Kidney tubule cell (primary cell): ENCODE data around the gene ZDHHC12.
"Not testable (repeated sequence)": the region's sequence is repeated elsewhere in the genome, so short reads cannot be mapped to it uniquely, and the experiment has no call there.

Experiments
- DNase-seq: peaks from one replicate; pipeline ENCODE4 v3.0.0-alpha.2; 2018; ENCODE audit warnings: low spot score

Gene ZDHHC12

DNA sequence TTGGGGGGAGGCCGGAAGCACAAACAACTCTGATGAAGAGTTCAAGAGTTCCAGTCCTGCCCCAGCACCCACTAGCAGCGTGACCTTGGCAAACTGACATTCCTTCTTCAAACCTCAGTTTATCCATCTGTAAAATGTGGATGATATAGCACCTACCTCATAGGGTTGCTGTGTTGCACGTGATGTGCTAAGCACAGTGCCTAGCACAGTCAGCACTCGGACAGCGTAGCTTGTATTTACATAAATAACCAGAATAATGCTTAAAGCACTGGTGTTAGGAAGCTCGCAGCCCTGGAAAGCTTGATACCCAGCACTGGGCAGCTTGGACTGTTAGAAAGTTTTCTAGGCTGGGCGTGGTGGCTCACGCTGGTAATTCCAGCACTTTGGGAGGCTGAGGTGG lies 16.5 kb downstream of the ZDHHC12 start:
- no peak for DNase-seq

GRCh38 chr9:128706671-128707381 lies 17.1 kb downstream of the ZDHHC12 start:
- no peak for DNase-seq

GRCh38 chr9:128706045-128706444 lies 17.9 kb downstream of the ZDHHC12 start:
- DNase-seq: no peak

GRCh38 chr9:128705051-128705965 lies 18.6 kb downstream of the ZDHHC12 start:
- DNase-seq: no peak

DNA sequence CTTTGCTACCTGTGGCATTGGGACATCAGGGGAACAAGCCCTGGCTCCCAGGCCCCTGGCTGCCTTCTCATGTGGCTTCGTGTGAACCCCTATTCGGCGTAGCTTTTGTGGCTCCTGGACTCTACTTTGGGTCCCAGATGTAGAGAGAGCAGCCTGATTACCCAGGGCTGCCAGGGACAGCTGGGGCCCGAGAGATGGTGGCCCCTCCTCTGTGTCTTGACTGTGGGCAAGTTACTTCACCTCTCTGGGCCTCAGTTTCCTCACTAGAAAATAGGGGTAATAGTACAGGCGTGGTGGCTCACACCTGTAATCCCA lies 19.6 kb downstream of the ZDHHC12 start:
- DNase-seq: no peak

DNA sequence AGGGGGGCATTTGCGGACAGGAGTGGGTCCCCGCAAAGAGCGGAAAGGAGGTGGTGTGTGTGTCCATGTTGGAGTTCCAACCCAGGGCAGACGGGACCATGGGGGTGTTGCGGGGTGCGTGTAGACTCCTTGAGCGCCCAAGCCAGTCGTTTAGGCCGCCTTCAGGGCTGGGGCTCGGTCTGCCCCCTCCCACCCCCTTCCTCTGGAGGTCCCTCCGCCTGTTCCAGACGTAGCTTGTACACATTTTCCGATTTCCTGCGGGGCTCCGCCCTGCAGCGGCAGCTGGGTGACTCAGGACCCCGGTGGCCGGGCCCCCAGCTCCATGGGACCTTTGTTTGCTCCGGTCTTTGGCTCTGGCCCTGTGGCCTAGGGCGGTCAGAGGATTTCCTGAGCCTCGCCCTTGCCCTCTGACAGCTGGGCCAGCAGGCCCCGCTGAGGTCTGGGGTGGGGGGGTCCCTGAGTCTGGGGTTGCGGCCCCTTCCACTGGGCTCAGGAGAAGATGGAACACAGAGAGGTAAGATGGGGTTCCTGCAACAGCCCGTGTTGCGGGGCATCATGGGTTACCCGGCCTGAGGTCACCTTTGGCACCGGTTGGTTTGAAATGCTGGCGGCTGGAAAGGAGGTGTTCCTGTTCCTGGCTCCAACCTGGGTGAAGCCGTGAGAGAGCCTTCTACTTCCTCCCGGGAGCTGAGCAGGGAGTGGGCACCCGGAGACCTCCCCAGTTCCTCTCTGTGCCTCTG lies 20.1 kb downstream of the ZDHHC12 start:
- no peak for DNase-seq

- DNase-seq: peak; percentile 29
These were observed 20.8 kb downstream of the ZDHHC12 start for GRCh38 chr9:128702949-128703615.

- DNase-seq: peak; percentile 86
These were observed 21.4 kb downstream of the ZDHHC12 start, which contains the start of gene PKN3 for GRCh38 chr9:128702445-128702948. Gene PKN3, plus strand, starts transcription at chr9:128702503. Its CDS starts 413 bp downstream, at chr9:128702916.

DNA sequence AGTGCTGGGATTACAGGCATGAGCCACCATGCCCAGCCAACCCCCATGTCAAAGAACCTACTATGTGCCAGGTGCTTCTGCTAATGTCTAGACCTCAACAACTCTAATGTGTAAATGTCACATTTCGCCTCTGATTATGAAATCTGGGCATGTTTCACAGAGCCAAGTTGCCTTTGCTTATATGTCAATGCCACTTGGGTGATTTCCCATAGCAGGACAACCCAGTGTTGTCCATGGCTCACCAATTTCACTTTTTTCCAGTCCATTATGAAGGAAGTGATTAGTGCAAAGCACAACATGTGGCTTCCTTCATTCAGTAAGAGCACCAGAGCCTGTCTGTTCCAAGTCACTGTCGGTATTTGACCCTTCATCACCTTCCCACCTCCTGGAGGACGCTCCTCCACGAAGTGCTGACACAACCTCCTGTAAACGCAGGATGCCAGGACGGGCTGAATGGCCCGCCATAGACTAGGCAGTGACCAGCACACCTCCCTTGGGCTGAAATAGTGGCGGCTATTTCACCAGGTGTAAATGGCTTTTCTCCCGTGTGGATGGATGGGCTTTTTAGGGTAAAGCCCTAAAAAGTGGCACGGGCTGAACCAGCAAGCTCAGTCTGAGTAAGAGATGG lies 22.6 kb downstream of the ZDHHC12 start:
- peak; percentile 51 for DNase-seq

DNA sequence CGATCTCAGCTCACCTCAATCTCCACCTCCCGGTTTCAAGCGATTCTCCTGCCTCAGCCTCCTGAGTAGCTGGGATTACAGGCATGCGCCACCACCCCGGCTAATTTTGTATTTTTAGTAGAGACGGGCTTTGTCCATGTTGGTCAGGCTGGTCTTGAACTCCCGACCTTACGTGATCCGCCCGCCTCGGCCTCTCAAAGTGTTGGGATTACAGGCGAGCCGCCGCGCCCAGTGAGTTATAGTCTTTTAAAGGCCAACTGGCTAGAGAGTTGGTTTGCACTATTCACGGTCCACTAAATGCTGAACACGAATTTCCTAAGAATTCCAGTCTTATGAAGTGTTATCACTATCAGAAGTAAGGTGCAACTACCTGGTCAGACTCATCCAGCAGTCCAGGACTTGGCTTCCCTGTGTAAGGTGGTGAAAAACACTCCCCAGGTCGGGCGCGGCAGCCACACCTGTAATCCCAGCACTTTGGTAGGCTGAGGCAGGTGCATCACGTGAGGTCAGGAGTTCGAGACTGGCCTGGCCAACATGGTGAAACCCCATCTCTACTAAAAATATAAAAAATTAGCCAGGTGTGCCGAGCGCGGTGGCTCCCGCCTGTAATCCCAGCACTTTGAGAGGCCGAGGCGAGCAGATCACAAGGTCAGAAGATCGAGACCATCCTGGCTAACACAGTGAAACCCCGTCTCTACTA lies 24.7 kb downstream of the ZDHHC12 start:
- not testable (repeated sequence) for DNase-seq

- DNase-seq: no peak
These were observed 26.8 kb downstream of the ZDHHC12 start for GRCh38 chr9:128696923-128697707.

DNA sequence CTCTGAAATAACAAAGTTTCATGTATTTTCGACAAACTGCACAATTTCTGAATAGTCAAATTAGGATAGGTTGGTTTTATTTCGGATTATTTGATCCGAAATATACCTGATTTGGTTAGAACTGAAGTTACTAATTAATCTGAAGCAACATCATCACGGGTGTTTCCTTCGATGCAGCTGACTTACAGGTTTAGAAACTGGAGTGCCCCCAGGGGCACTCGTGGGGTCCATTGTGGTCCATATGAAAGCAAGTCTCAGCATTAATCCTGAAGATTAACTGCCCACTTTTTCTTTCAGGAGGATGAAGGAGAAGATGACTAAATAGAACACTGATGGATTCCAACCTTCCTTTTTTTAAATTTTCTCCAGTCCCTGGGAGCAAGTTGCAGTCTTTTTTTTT lies 29.6 kb downstream of the ZDHHC12 start:
- no peak for DNase-seq

GRCh38 chr9:128693738-128694137 lies 30.2 kb downstream of the ZDHHC12 start:
- not testable (repeated sequence) for DNase-seq

DNA sequence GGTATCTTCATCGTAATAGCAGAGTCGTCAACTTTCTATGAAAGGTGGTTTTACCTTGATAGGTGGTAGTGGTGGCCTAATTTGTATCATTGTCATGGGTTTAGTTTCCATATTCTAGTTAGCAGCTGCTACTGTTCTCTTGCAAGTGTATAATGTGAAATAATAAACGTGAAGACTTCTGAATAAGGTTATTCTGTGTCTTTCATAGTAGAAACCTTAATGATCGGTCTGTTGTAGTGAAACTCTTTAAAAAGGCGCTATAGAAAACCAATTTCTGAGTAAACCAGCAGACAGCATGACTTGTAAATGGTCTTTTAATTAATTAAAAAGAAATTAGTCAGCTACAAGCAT lies 33.3 kb downstream of the ZDHHC12 start:
- DNase-seq: no peak

GRCh38 chr9:128689820-128690683 lies 33.9 kb downstream of the ZDHHC12 start:
- peak; percentile 41 for DNase-seq

- no peak for DNase-seq
These were observed 34.6 kb downstream of the ZDHHC12 start for GRCh38 chr9:128689293-128689774.

GRCh38 chr9:128688501-128689292 lies 35.2 kb downstream of the ZDHHC12 start, which contains the start of gene SET:
Gene SET, plus strand, starts transcription at chr9:128689222. Its CDS starts 361 bp downstream, at chr9:128689583.
- peak; percentile 96 for DNase-seq

DNA sequence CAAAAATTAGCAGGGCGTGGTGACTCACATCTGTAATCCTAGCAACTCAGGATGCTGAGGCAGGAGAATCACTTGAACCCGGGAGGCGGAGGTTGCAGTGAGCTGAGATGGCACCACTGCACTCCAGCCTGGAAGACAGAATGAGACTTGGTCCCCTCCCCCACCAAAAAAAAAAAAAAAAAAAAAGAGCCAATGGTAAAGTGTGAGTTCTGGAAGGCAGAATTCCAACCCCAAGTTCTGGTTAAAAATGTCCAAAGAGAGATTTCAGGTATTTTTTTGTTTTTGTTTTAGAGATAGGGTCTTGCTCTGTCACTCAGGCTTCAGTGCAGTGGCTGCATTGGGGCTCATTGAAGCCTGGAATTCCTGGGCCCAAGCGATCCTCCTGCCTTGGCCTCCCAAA lies 36.5 kb downstream of the ZDHHC12 start:
- no peak for DNase-seq
